CD4-positive, CD25-positive, alpha-beta regulatory T cell (primary cell): Measurements from ENCODE around the gene TSC22D1. TPM values are rescaled to one million over a fixed set of nuclear protein-coding genes. Genes with fewer than 3 reads are reported as not detected.
A peak's percentile ranks its signal among the peaks of the same experiment; 100 is the strongest.

Experiments used
- ATAC-seq, 2 donors: fragments of 150-1000 bp; cut with Tn5 transposase; one replicate each; pipeline ENCODE4 v1.10.0; 2021; ENCODE audit warnings: low read depth in 2 of 2, moderate number of reproducible peaks in 2 of 2, moderate library complexity in 1 of 2
- DNase-seq, 3 donors: peaks; one replicate each; pipeline versions ENCODE4 v3.0.0 to v3.0.0-alpha.2; 2012 to 2022; ENCODE audit warnings: mixed read lengths in 1 of 3
- H3K27ac ChIP-seq: one replicate; pipeline ENCODE4 v1.7.0; 2013; ENCODE audit warnings: mild to moderate bottlenecking, low read length; ENCODE audit not compliant: insufficient read depth, poor library complexity, severe bottlenecking
- H3K27me3 ChIP-seq: one replicate; pipeline ENCODE4 v1.7.0; 2013; ENCODE audit warnings: low read length; ENCODE audit not compliant: control insufficient read depth, insufficient read depth
- H3K36me3 ChIP-seq: one replicate; pipeline ENCODE4 v1.7.0; 2013; ENCODE audit warnings: mild to moderate bottlenecking, low read length, moderate library complexity; ENCODE audit not compliant: control insufficient read depth, insufficient read depth
- H3K4me1 ChIP-seq: 2 replicates; pipeline ENCODE4 v1.7.0; 2013; ENCODE audit warnings: mild to moderate bottlenecking, low read length; ENCODE audit not compliant: insufficient read depth, control insufficient read depth, poor library complexity, severe bottlenecking
- H3K4me3 ChIP-seq: one replicate; pipeline ENCODE4 v1.7.0; 2013; ENCODE audit warnings: low read depth, mild to moderate bottlenecking, low read length, moderate library complexity
- H3K9me3 ChIP-seq, 2 experiments: 1 replicate in 1 of 2; 2 replicates in 1 of 2; pipeline ENCODE4 v1.7.0; 2013; ENCODE audit warnings: low read length in 2 of 2, mild to moderate bottlenecking in 1 of 2, moderate library complexity in 1 of 2; ENCODE audit not compliant: control insufficient read depth in 2 of 2
- H3K27ac Mint-ChIP-seq, 3 donors: one replicate each; pipeline ENCODE4 v1.8.0; 2020 to 2022; ENCODE audit warnings: mild to moderate bottlenecking in 3 of 3, mixed read lengths in 3 of 3, moderate library complexity in 2 of 3
- H3K27me3 Mint-ChIP-seq: one replicate; pipeline ENCODE4 v1.8.0; 2022; ENCODE audit warnings: mild to moderate bottlenecking, mixed read lengths
- H3K36me3 Mint-ChIP-seq: one replicate; pipeline ENCODE4 v1.8.0; 2020; ENCODE audit warnings: mixed read lengths
- H3K4me1 Mint-ChIP-seq, 4 donors: one replicate each; pipeline ENCODE4 v1.8.0; 2020 to 2022; ENCODE audit warnings: mixed read lengths in 4 of 4, mild to moderate bottlenecking in 1 of 4
- H3K4me3 Mint-ChIP-seq, 4 donors: one replicate each; pipeline ENCODE4 v1.8.0; 2020 to 2022; ENCODE audit warnings: mild to moderate bottlenecking in 4 of 4, mixed read lengths in 4 of 4, moderate library complexity in 3 of 4
- H3K9me3 Mint-ChIP-seq, 7 donors: one replicate each; pipeline ENCODE4 v1.8.0; 2020 to 2022; ENCODE audit warnings: mixed read lengths in 7 of 7, mild to moderate bottlenecking in 3 of 7, moderate library complexity in 2 of 7
- polyA plus RNA-seq, 4 donors: library from polyadenylated mRNA; unstranded; fragments of 300-500 nt; fragmentation: Illumina TruSeq; gene quantifications; one replicate each; pipeline ENCODE4 v1.2.3, GENCODE V29; 2021
- total RNA-seq: library from RNA; stranded (reverse); gene quantifications from one replicate; pipeline ENCODE4 v1.2.3, GENCODE V29; 2022

Gene TSC22D1
- total and polyA plus RNA-seq, 5 donors from 2014 or later: 4.0 to 35.9 (median 4.1) TPM

DNA sequence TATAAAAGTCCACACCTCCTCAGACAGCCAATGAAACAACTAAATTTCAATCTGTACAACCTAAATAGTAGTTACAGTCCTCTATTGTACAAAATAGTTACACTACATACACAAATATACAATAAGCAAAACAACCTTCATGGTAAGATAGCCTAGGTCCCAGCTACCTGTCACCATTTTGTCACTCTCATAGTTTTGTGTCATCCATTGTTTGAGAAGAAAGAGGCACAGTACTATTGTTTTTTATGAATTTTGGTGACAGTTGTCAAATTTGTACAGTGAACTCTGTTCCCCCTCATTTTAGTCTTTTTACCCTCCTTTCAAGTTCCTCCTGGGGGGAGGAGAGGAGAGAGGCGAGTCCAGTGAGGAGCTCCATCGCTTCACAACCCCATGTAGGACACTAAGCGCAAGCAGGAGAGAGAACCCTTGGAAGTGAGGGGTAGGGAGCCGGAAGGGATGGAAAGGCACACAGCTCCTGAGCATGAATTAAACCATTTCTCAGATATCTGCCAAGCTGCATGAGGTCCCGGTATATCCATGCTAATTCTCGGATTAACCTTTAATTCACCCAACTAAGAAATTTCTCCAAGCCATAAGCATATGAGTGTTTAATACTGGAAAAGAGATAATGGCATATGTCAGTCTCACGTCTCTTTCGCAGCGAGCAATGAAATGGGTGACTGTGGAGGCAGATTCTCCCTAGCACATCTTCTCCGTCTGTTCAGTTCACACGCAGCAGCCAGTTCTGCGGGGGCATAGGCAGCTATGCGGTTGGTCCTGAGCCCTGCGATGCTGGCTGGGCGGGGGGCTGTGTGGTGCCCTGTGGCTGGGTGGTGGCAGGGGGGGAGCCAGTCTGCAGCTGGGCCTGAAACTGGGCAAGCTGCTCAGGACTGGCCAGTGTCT, 142.0 kb downstream of the TSC22D1 start:
- Mint-ChIP-seq H3K27ac (no peak overlapping the region), H3K27me3 (peaks cover 34% of the 10 kb centered on the region), H3K36me3 (peaks cover 8% of the 10 kb centered on the region), H3K4me1 (peaks cover 12 to 33% (median 27%) of the 10 kb centered on the region in 4 donors), H3K9me3 (no peaks in the 10 kb centered on the region), H3K4me3 (peak overlapping the region; percentile 28 to 77 (median 54))
- no peaks in the 10 kb centered on the region for H3K9me3 ChIP-seq
- no peak for DNase-seq
- peak overlapping the region; percentile 64 for H3K4me3 ChIP-seq
- ATAC-seq: no peak
- H3K4me1 ChIP-seq: peaks cover 33% of the 10 kb centered on the region
- peaks cover 16% of the 10 kb centered on the region for H3K27me3 ChIP-seq
- no peaks in the 10 kb centered on the region for H3K36me3 ChIP-seq
- no peak overlapping the region for H3K27ac ChIP-seq

- ATAC-seq (no peak), DNase-seq (no peak)
- Histone ChIP-seq H3K4me1 (peaks cover 30% of the 10 kb centered on the region), H3K27ac (no peak overlapping the region), H3K36me3 (no peaks in the 10 kb centered on the region), H3K4me3 (no peak overlapping the region), H3K27me3 (peaks cover 14% of the 10 kb centered on the region), H3K9me3 (no peaks in the 10 kb centered on the region)
- Mint-ChIP-seq H3K36me3 (peaks cover 8% of the 10 kb centered on the region), H3K27ac (peak overlapping the region in 1 of 3 donors; percentile 26), H3K4me3 (no peak overlapping the region), H3K4me1 (peaks cover 12 to 27% (median 23%) of the 10 kb centered on the region in 4 donors), H3K9me3 (no peaks in the 10 kb centered on the region), H3K27me3 (peaks cover 26% of the 10 kb centered on the region)
Measured at GRCh38 chr13:44432650-44433049, 143.5 kb downstream of the TSC22D1 start.

GRCh38 chr13:44431150-44431549, 145.0 kb downstream of the TSC22D1 start:
- no peaks in the 10 kb centered on the region for H3K9me3 Mint-ChIP-seq
- peaks cover 17% of the 10 kb centered on the region for H3K27me3 Mint-ChIP-seq
- H3K27ac Mint-ChIP-seq: no peak overlapping the region
- Histone ChIP-seq H3K4me3 (no peak overlapping the region), H3K36me3 (no peaks in the 10 kb centered on the region), H3K4me1 (peaks cover 15% of the 10 kb centered on the region), H3K27ac (no peak overlapping the region), H3K27me3 (peaks cover 5% of the 10 kb centered on the region), H3K9me3 (no peaks in the 10 kb centered on the region)
- peaks cover 6 to 14% (median 13%) of the 10 kb centered on the region in 4 donors for H3K4me1 Mint-ChIP-seq
- no peak overlapping the region for H3K4me3 Mint-ChIP-seq
- peaks cover 8% of the 10 kb centered on the region for H3K36me3 Mint-ChIP-seq
- DNase-seq (no peak), ATAC-seq (no peak)

DNA sequence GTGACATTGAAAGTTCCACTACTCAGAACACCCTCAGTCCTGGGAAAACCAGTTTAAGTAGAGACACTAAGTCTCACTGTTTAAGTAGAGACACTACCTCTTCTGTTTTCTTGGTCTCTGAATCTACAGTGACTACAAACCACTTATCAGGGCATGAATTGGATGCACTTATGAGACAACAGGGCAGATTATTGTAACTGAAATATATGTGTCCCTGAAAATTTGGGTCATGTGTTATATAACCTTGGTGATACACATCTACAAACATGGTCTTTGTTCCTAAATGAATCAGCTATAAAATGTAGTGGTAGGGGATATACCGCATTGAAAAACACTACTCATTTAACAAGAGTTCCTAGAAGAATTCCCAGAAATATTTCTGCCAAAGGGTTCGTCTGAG, 146.8 kb downstream of the TSC22D1 start:
- H3K27me3 Mint-ChIP-seq: peaks cover 10% of the 10 kb centered on the region
- DNase-seq: no peak
- peaks cover 0 to 5% (median under 1%) of the 10 kb centered on the region in 4 donors for H3K4me1 Mint-ChIP-seq
- no peaks in the 10 kb centered on the region for H3K4me1 ChIP-seq
- H3K27me3 ChIP-seq: no peaks in the 10 kb centered on the region
- H3K4me3 Mint-ChIP-seq: no peak overlapping the region
- peaks cover 8% of the 10 kb centered on the region for H3K36me3 Mint-ChIP-seq
- no peak overlapping the region for H3K27ac ChIP-seq
- H3K27ac Mint-ChIP-seq: no peak overlapping the region
- no peaks in the 10 kb centered on the region for H3K36me3 ChIP-seq
- H3K4me3 ChIP-seq: no peak overlapping the region
- no peaks in the 10 kb centered on the region for H3K9me3 ChIP-seq
- no peaks in the 10 kb centered on the region for H3K9me3 Mint-ChIP-seq
- ATAC-seq: no peak

- Mint-ChIP-seq H3K4me1 (no peaks in the 10 kb centered on the region), H3K9me3 (no peaks in the 10 kb centered on the region), H3K36me3 (no peaks in the 10 kb centered on the region), H3K4me3 (no peak overlapping the region), H3K27me3 (peaks cover 18% of the 10 kb centered on the region), H3K27ac (no peak overlapping the region)
- no peaks in the 10 kb centered on the region for H3K36me3 ChIP-seq
- ATAC-seq (no peak), DNase-seq (no peak)
- no peaks in the 10 kb centered on the region for H3K4me1 ChIP-seq
- H3K27me3 ChIP-seq: peaks cover 2% of the 10 kb centered on the region
- no peaks in the 10 kb centered on the region for H3K9me3 ChIP-seq
- no peak overlapping the region for H3K27ac ChIP-seq
- H3K4me3 ChIP-seq: no peak overlapping the region
Measured at GRCh38 chr13:44426461-44426860, 149.7 kb downstream of the TSC22D1 start.

- DNase-seq (no peak), ATAC-seq (no peak)
- Histone ChIP-seq H3K4me1 (no peaks in the 10 kb centered on the region), H3K9me3 (no peaks in the 10 kb centered on the region), H3K27me3 (peaks cover 2% of the 10 kb centered on the region), H3K27ac (no peak overlapping the region), H3K4me3 (no peak overlapping the region), H3K36me3 (no peaks in the 10 kb centered on the region)
- Mint-ChIP-seq H3K27ac (no peak overlapping the region), H3K36me3 (no peaks in the 10 kb centered on the region), H3K4me3 (no peak overlapping the region), H3K4me1 (no peaks in the 10 kb centered on the region), H3K9me3 (no peaks in the 10 kb centered on the region), H3K27me3 (peaks cover 18% of the 10 kb centered on the region)
Measured at GRCh38 chr13:44425815-44426078, 150.4 kb downstream of the TSC22D1 start.

DNA sequence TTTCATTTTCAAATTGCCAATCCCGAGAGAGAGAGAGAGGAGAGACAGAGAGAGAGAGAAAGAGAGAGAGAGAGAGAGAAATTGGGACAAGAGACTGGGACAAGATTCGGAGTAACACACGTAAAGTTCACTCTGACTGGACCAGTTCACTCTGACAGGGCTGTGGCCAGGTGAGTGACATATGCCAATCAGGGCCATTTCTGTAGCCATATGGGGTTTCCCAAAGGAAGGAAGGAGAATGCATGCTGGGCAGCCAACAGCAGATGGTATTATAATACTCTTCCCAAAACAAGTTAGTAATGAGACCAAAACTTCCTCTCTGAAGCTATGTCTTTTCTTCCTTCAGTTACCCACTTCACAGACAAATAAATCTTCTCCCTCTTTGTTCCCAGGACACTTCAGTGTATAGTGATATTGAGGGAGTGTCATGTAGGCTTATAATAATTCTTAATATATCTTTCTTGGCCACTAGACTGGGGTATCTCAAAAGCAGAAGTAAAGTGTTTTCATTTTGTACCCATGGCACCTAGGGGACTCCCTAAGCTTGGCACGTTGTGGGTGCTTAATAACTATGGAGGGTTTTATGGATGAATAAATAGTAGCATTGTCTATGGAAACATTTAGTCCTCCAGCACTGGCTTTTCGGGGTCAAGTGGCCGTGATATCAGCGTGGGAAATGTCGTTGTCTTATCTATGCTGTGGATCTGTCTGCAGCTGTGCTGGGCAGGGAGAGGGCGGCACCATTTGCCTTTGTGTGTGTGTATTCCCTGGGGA, 150.9 kb downstream of the TSC22D1 start:
- H3K27ac ChIP-seq: no peak overlapping the region
- no peak overlapping the region for H3K4me3 ChIP-seq
- Mint-ChIP-seq H3K4me3 (no peak overlapping the region), H3K27me3 (peaks cover 18% of the 10 kb centered on the region), H3K36me3 (no peaks in the 10 kb centered on the region), H3K27ac (no peak overlapping the region), H3K9me3 (no peaks in the 10 kb centered on the region), H3K4me1 (no peaks in the 10 kb centered on the region)
- no peaks in the 10 kb centered on the region for H3K4me1 ChIP-seq
- peaks cover 2% of the 10 kb centered on the region for H3K27me3 ChIP-seq
- H3K36me3 ChIP-seq: no peaks in the 10 kb centered on the region
- DNase-seq (no peak), ATAC-seq (no peak)
- H3K9me3 ChIP-seq: no peaks in the 10 kb centered on the region
